ENCODE results near the gene RPAP2.

DNA sequence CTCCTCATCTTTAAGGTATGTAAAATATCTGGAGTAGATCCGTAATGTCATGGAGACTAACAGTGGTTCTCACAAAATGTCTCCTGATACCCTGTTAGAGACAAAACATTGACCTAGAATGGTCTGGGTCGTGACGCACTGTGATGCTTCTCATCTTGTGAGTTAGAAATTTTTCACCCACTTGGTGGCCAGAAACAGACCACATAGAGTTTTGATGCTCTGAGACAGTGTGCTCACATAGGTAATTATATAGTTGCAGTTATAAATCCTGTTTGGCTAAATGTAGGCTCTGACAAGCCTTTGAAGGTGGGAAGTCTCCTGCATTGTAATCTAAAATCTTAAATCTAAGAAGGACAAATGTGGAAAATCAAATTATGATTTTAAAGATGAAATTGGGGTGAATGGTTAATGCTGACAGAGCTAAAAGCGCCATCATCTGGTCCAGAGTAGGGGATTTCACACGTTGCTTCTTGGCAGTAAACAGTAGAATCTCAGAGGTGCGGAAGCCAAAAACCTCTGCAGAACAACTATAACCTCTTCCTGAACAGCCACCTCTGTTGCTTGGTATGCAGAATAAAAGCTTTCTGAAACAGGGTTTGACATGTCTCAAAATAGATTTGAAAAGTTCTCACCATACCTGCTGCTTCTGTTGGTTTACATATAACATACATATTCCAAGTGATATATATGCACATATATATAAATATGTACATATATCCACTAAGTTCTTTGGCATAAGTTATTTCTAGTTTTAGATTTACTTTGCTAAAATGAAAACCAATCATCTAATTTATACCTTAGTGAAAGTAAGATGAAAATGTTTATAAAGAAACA lies 17.1 kb downstream of the RPAP2 start:
- TF ChIP-seq POLR2A (IDR thresholded peaks at IDR 0.05): no peak
- TF ChIP-seq, protein P1, sequence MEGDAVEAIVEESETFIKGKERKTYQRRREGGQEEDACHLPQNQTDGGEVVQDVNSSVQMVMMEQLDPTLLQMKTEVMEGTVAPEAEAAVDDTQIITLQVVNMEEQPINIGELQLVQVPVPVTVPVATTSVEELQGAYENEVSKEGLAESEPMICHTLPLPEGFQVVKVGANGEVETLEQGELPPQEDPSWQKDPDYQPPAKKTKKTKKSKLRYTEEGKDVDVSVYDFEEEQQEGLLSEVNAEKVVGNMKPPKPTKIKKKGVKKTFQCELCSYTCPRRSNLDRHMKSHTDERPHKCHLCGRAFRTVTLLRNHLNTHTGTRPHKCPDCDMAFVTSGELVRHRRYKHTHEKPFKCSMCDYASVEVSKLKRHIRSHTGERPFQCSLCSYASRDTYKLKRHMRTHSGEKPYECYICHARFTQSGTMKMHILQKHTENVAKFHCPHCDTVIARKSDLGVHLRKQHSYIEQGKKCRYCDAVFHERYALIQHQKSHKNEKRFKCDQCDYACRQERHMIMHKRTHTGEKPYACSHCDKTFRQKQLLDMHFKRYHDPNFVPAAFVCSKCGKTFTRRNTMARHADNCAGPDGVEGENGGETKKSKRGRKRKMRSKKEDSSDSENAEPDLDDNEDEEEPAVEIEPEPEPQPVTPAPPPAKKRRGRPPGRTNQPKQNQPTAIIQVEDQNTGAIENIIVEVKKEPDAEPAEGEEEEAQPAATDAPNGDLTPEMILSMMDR (IDR thresholded peaks at IDR 0.05): no peak

Measured in esophagus squamous epithelium (tissue), 4 donors.